HCT116 (cell line): ENCODE measurements around the gene PSG2. TPM values are rescaled to one million over a fixed set of nuclear protein-coding genes. Genes with fewer than 3 reads are reported as not detected.
"Not testable (repeated sequence)": the region's sequence is repeated elsewhere in the genome, so short reads cannot be mapped to it uniquely, and the experiment has no call there.

Source experiments
- ATAC-seq: fragments of 200-7000 bp; cut with Tn5 transposase; 2 replicates; pipeline ENCODE4 v1.9.1; 2020; ENCODE audit warnings: mild to moderate bottlenecking, moderate library complexity
- BruUV-seq: library from RNA; stranded (reverse); fragments of 400-500 nt; replicated peaks from 2 replicates; lab custom pipeline; 2021; lab: Mats Ljungman, UMichigan
- CTCF ChIA-PET: fragments of 300-600 bp; sonication (Branson Sonifier 250); formaldehyde crosslinking; loops from one replicate; lab custom pipeline; 2021; ENCODE audit warnings: antibody characterized with exemption; lab: Charles Lee
- POLR2A ChIA-PET: fragments of 300-600, 350-600 bp; sonication (Branson Sonifier 250); formaldehyde crosslinking; loops from one replicate; lab custom pipeline; 2021; ENCODE audit warnings: antibody characterized with exemption; lab: Charles Lee
- RAD21 ChIA-PET, 2 experiments: fragments of 300-600 bp; sonication (Branson Sonifier 250); formaldehyde crosslinking; loops; one replicate each; lab custom pipeline; 2023; ENCODE audit warnings: low total read pairs in 2 of 2; ENCODE audit not compliant: uncharacterized antibody in 2 of 2, unreplicated experiment in 2 of 2, low non-redundant PET in 1 of 2; lab: Charles Lee
- DNase-seq: peaks from one replicate; pipeline ENCODE4 v3.0.0-alpha.2; 2010; ENCODE audit warnings: low read depth, low spot score
- H2AFZ ChIP-seq: fragments of 200-600 bp; shearing (Covaris generic), sonication (generic); 2 replicates; pipeline ENCODE4 v1.6.1; 2017; ENCODE audit warnings: low read depth, mixed run types, mixed read lengths, antibody characterized with exemption, low read length; ENCODE audit not compliant: poor library complexity, severe bottlenecking
- H3K27ac ChIP-seq: 2 replicates; pipeline ENCODE4 v1.5.1; 2012; ENCODE audit warnings: low read depth, low read length
- H3K27me3 ChIP-seq: fragments of 200-600 bp; sonication (generic); 2 replicates; pipeline ENCODE4 v1.6.1; 2016; ENCODE audit warnings: mixed run types, low read length, mixed read lengths; ENCODE audit not compliant: insufficient read depth
- H3K36me3 ChIP-seq, 2 experiments: fragments of 200-500 bp in 1 of 2; fragments of 200-600 bp in 1 of 2; sonication (Bioruptor generic) in 1 of 2; sonication (generic) in 1 of 2; 2 replicates each; pipeline versions ENCODE4 v1.5.1 to v1.6.1; 2014 to 2016; ENCODE audit warnings: low read length in 2 of 2, inconsistent platforms in 1 of 2, mixed read lengths in 1 of 2, mixed run types in 1 of 2; ENCODE audit not compliant: insufficient read depth in 2 of 2, control insufficient read depth in 1 of 2
- H3K4me1 ChIP-seq, 2 experiments: fragments of 200-600 bp in 1 of 2; sonication (generic) in 1 of 2; 2 replicates each; pipeline versions ENCODE4 v1.5.1 to v1.6.1; 2012 to 2017; ENCODE audit warnings: low read length in 2 of 2, inconsistent platforms in 1 of 2, mild to moderate bottlenecking in 1 of 2, mixed read lengths in 1 of 2, mixed run types in 1 of 2, moderate library complexity in 1 of 2; ENCODE audit not compliant: insufficient read depth in 2 of 2, control insufficient read depth in 1 of 2
- H3K4me2 ChIP-seq: fragments of 200-600 bp; sonication (generic); 2 replicates; pipeline ENCODE4 v1.6.1; 2017; ENCODE audit warnings: mixed run types, low read length, mixed read lengths
- H3K4me3 ChIP-seq, 2 experiments: fragments of 200-600 bp in 1 of 2; sonication (generic) in 1 of 2; replicated peaks in 1 of 2; 2 replicates each; pipeline ENCODE4 v1.5.1; 2011 to 2016; ENCODE audit warnings: low read length in 2 of 2, control low read depth in 1 of 2, low read depth in 1 of 2, mild to moderate bottlenecking in 1 of 2, mixed read lengths in 1 of 2, mixed run types in 1 of 2
- H3K79me2 ChIP-seq: fragments of 200-600 bp; sonication (generic); 2 replicates; pipeline ENCODE4 v1.6.1; 2017; ENCODE audit warnings: mild to moderate bottlenecking, mixed run types, low read length, moderate library complexity, mixed read lengths; ENCODE audit not compliant: insufficient read depth
- H3K9ac ChIP-seq: fragments of 200-600 bp; sonication (generic); 2 replicates; pipeline ENCODE4 v1.6.1; 2016; ENCODE audit warnings: low read length, mixed read lengths
- H3K9me2 ChIP-seq: fragments of 200-600 bp; sonication (generic), shearing (Covaris generic); 2 replicates; pipeline ENCODE4 v1.6.1; 2017; ENCODE audit warnings: mixed run types, mild to moderate bottlenecking, moderate library complexity; ENCODE audit not compliant: insufficient read depth
- H3K9me3 ChIP-seq, 2 experiments: fragments of 200-500 bp in 1 of 2; fragments of 200-600 bp in 1 of 2; sonication (Bioruptor generic) in 1 of 2; sonication (generic) in 1 of 2; 2 replicates each; pipeline ENCODE4 v1.6.1; 2014 to 2017; ENCODE audit warnings: low read length in 2 of 2, mixed read lengths in 2 of 2, inconsistent platforms in 1 of 2, low read depth in 1 of 2, mild to moderate bottlenecking in 1 of 2, mixed run types in 1 of 2, moderate library complexity in 1 of 2; ENCODE audit not compliant: control insufficient read depth in 1 of 2, insufficient read depth in 1 of 2
- H4K20me1 ChIP-seq: fragments of 200-600 bp; sonication (generic), shearing (Covaris generic); 2 replicates; pipeline ENCODE4 v1.6.1; 2017; ENCODE audit warnings: mixed run types, mild to moderate bottlenecking, moderate library complexity; ENCODE audit not compliant: insufficient read depth
- CBX3 ChIP-seq: IDR thresholded peaks from 2 replicates; pipeline ENCODE4 v1.6.1; 2012; ENCODE audit warnings: low read depth
- CTCF ChIP-seq, 3 experiments: fragments of 200-600 bp in 1 of 3; sonication (generic) in 1 of 3; IDR thresholded peaks in 2 of 3; conservative IDR thresholded peaks in 1 of 3; 2 replicates each; pipeline ENCODE4 v1.5.1; 2012 to 2017; ENCODE audit warnings: low read depth in 2 of 3, low read length in 2 of 3, antibody characterized with exemption in 1 of 3, borderline replicate concordance in 1 of 3, control low read depth in 1 of 3, mild to moderate bottlenecking in 1 of 3, mixed read lengths in 1 of 3, mixed run types in 1 of 3, moderate library complexity in 1 of 3; ENCODE audit not compliant: insufficient read depth in 1 of 3
- RAD21 ChIP-seq: IDR thresholded peaks from 2 replicates; pipeline ENCODE4 v1.6.1; 2012; ENCODE audit warnings: low read depth, mild to moderate bottlenecking
- intact Hi-C: fragments of 100-400 bp; cut with micrococcal nuclease; formaldehyde crosslinking; loops from 2 replicates; pipeline ENCODE4 v1.10.0; 2022
- total RNA-seq: library from RNA; stranded (reverse); gene quantifications from one replicate; pipeline ENCODE4 v1.2.1, GENCODE V29; 2021; ENCODE audit not compliant: unreplicated experiment

Gene PSG2
- total RNA-seq, 1 experiment from 2014 or later, result not detected

DNA sequence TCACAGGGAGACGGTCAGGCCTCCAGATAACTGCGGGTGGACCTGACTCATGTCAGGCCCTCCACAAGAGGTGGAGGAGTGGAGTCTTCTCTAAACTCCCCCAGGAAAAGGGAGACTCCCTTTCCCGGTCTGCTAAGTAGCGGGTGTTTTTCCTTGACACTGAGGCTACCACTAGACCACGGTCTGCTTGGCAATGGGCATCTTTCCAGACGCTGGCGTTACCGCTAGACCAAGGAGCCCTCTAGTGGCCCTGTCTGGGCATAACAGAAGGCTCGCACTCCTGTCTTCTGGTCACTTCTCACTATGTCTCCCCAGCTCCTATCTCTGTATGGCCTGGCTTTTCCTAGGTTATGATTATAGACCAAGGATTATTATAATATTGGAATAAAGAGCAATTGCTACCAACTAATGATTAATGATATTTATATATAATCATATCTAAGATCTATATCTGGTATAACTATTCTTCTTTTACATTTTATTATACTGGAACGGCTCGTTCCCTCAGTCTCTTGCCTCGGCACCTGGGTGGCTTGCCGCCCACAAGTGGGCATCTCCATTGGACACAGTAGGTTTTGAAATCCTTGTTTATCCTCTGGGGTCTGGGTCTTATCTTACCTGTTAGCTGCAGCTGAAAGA lies 5.3 kb upstream of the PSG2 start:
- intact Hi-C loops, H3K9me3 ChIP-seq, H3K4me1 ChIP-seq, RAD21 ChIA-PET, BruUV-seq, POLR2A ChIA-PET, H3K4me3 ChIP-seq, CTCF ChIA-PET, H3K4me2 ChIP-seq, ATAC-seq, H3K9me2 ChIP-seq, H3K36me3 ChIP-seq, H2AFZ ChIP-seq, H3K27me3 ChIP-seq, H3K27ac ChIP-seq, H3K79me2 ChIP-seq, H3K9ac ChIP-seq, H4K20me1 ChIP-seq: not testable (repeated sequence)
- DNase-seq, result peak; percentile 36
- peak; percentile 44 to 58 (median 55); a peak in 5 of 6 replicates for TF ChIP-seq CTCF (IDR thresholded peaks at IDR 0.05 in 2 of 3, conservative IDR thresholded peaks at IDR 0.05 in 1 of 3; ENCODE audit: borderline replicate concordance in 1 of 3, insufficient read depth in 1 of 3, low read depth in 2 of 3, low read length in 2 of 3)
- TF ChIP-seq RAD21, result peak; percentile 55
- TF ChIP-seq CBX3, result peak; percentile 29; the same call in 1 of the 2 replicates

- BruUV-seq, RAD21 ChIA-PET, H3K27me3 ChIP-seq, H3K79me2 ChIP-seq, H4K20me1 ChIP-seq, H3K9me2 ChIP-seq, H3K36me3 ChIP-seq, H2AFZ ChIP-seq, H3K4me1 ChIP-seq, DNase-seq, H3K9ac ChIP-seq, intact Hi-C loops, H3K4me2 ChIP-seq, H3K4me3 ChIP-seq, H3K9me3 ChIP-seq, H3K27ac ChIP-seq, ATAC-seq, POLR2A ChIA-PET: not testable (repeated sequence)
- CTCF ChIA-PET, result interaction anchor here (1.1 kb wide), 1 partner anchor 8 kb away, joined by 3 read pairs; no protein-coding TSS in a partner anchor
These were observed 3.5 kb upstream of the PSG2 start for GRCh38 chr19:43085796-43086530.
